Fibroblast of lung (primary cell): ENCODE data around the gene VWA2. TPM values are rescaled to one million over a fixed set of nuclear protein-coding genes. Genes with fewer than 3 reads are reported as not detected.

Experiments used
- DNase-seq, 2 donors: peaks; one replicate each; pipeline versions ENCODE4 v3.0.0 to v3.0.0-alpha.2; 2010; ENCODE audit warnings: low read depth in 2 of 2
- H2AFZ ChIP-seq: 2 replicates; pipeline ENCODE4 v1.5.1; 2012; ENCODE audit warnings: low read length, control low read depth, inconsistent platforms
- H3K27ac ChIP-seq: 2 replicates; pipeline ENCODE4 v1.5.1; 2011; ENCODE audit warnings: low read length, control low read depth; ENCODE audit not compliant: insufficient read depth
- H3K27me3 ChIP-seq: 2 replicates; pipeline ENCODE4 v1.5.1; 2011; ENCODE audit warnings: mild to moderate bottlenecking, low read length; ENCODE audit not compliant: control insufficient read depth, insufficient read depth
- H3K36me3 ChIP-seq: 2 replicates; pipeline ENCODE4 v1.5.1; 2011; ENCODE audit warnings: low read length; ENCODE audit not compliant: control insufficient read depth, insufficient read depth
- H3K4me1 ChIP-seq: 2 replicates; pipeline ENCODE4 v1.5.1; 2011; ENCODE audit warnings: low read length; ENCODE audit not compliant: control insufficient read depth, insufficient read depth; ENCODE audit errors: extremely low read depth
- H3K4me2 ChIP-seq: 2 replicates; pipeline ENCODE4 v1.5.1; 2011; ENCODE audit warnings: low read length, control low read depth; ENCODE audit not compliant: insufficient read depth; ENCODE audit errors: extremely low read depth
- H3K4me3 ChIP-seq, 4 experiments: fragments of 200-600 bp in 1 of 4; sonication (generic) in 1 of 4; replicated peaks in 1 of 4; 2 replicates each; pipeline ENCODE4 v1.5.1; 2011 to 2016; ENCODE audit warnings: low read length in 4 of 4, low read depth in 3 of 4, mild to moderate bottlenecking in 3 of 4, control low read depth in 2 of 4, inconsistent platforms in 1 of 4, mixed read lengths in 1 of 4; ENCODE audit not compliant: insufficient read depth in 1 of 4; ENCODE audit errors: control extremely low read depth in 1 of 4
- H3K79me2 ChIP-seq: 2 replicates; pipeline ENCODE4 v1.5.1; 2012; ENCODE audit warnings: mild to moderate bottlenecking, low read length, inconsistent platforms; ENCODE audit not compliant: control insufficient read depth, insufficient read depth
- H3K9ac ChIP-seq: 2 replicates; pipeline ENCODE4 v1.5.1; 2011; ENCODE audit warnings: mild to moderate bottlenecking, low read length, control low read depth; ENCODE audit not compliant: insufficient read depth
- H3K9me3 ChIP-seq: 2 replicates; pipeline ENCODE4 v1.5.1; 2012; ENCODE audit warnings: low read depth, low read length; ENCODE audit not compliant: control insufficient read depth, insufficient read depth
- H4K20me1 ChIP-seq: 2 replicates; pipeline ENCODE4 v1.5.1; 2011; ENCODE audit warnings: low read length; ENCODE audit not compliant: control insufficient read depth, insufficient read depth; ENCODE audit errors: extremely low read depth
- CTCF ChIP-seq, 2 donors: IDR thresholded peaks in 1 of 2; conservative IDR thresholded peaks in 1 of 2; 1 replicate in 1 of 2; 2 replicates in 1 of 2; pipeline ENCODE4 v1.5.1; 2011 to 2012; ENCODE audit warnings: low read length in 2 of 2, control low read depth in 1 of 2, inconsistent platforms in 1 of 2, low read depth in 1 of 2, mild to moderate bottlenecking in 1 of 2
- EZH2 ChIP-seq: IDR thresholded peaks from 2 replicates; pipeline ENCODE4 v1.5.1; 2012; ENCODE audit warnings: low read length, control low read depth, mild to moderate bottlenecking; ENCODE audit errors: missing control alignments
- polyA plus RNA-seq, 2 donors: library from polyadenylated mRNA; depleted of rRNA in 1 of 2; stranded (reverse) in 1 of 2; unstranded in 1 of 2; fragments of >200 nt; gene quantifications; 2 replicates each; pipeline ENCODE4 v1.2.1, GENCODE V29; 2011 to 2012; ENCODE audit warnings: missing spikeins in 1 of 2
- total RNA-seq: library from RNA; depleted of rRNA; stranded (reverse); fragments of >200 nt; gene quantifications from 2 replicates; pipeline ENCODE4 v1.2.1, GENCODE V29; 2014

Gene VWA2
- total and polyA plus RNA-seq, 2 donors (not counting 1 experiment from before 2014, with no cell fraction given) = 0.11 to 0.17 TPM

GRCh38 chr10:114308531-114309363 lies 69.7 kb downstream of the VWA2 start:
- no peak for TF ChIP-seq EZH2
- TF ChIP-seq CTCF (conservative IDR thresholded peaks at IDR 0.05 in 1 of 2, IDR thresholded peaks at IDR 0.05 in 1 of 2; ENCODE audit: low read depth in 1 of 2, low read length in 2 of 2) = no peak
- Histone ChIP-seq H3K4me1 (peaks cover 16% of the 10 kb centered on the region), H3K27ac (no peak overlapping the region), H3K4me3 (no peak overlapping the region), H2AFZ (no peak overlapping the region), H3K9ac (no peak overlapping the region), H3K27me3 (peaks cover 2% of the 10 kb centered on the region), H3K36me3 (no peaks in the 10 kb centered on the region), H3K4me2 (no peak overlapping the region), H3K79me2 (no peaks in the 10 kb centered on the region), H3K9me3 (no peaks in the 10 kb centered on the region), H4K20me1 (no peaks in the 10 kb centered on the region)
- DNase-seq = peak; percentile 42 to 87

- no peak overlapping the region for H2AFZ ChIP-seq
- H3K79me2 ChIP-seq = no peaks in the 10 kb centered on the region
- no peak for DNase-seq
- peaks cover 2% of the 10 kb centered on the region for H3K27me3 ChIP-seq
- no peak overlapping the region for H3K9ac ChIP-seq
- H3K36me3 ChIP-seq = no peaks in the 10 kb centered on the region
- H3K4me1 ChIP-seq = peaks cover 15% of the 10 kb centered on the region
- TF ChIP-seq CTCF (conservative IDR thresholded peaks at IDR 0.05 in 1 of 2, IDR thresholded peaks at IDR 0.05 in 1 of 2; ENCODE audit: low read depth in 1 of 2, low read length in 2 of 2) (no peak), EZH2 (no peak)
- H3K4me3 ChIP-seq = no peak overlapping the region
- no peaks in the 10 kb centered on the region for H3K9me3 ChIP-seq
- H3K4me2 ChIP-seq = no peak overlapping the region
- H3K27ac ChIP-seq = no peak overlapping the region
- no peaks in the 10 kb centered on the region for H4K20me1 ChIP-seq
These were observed 70.3 kb downstream of the VWA2 start for GRCh38 chr10:114309364-114309651.

GRCh38 chr10:114310346-114310745 lies 71.3 kb downstream of the VWA2 start:
- no peaks in the 10 kb centered on the region for H3K79me2 ChIP-seq
- no peak overlapping the region for H3K27ac ChIP-seq
- H3K9me3 ChIP-seq = no peaks in the 10 kb centered on the region
- DNase-seq = no peak
- H3K4me1 ChIP-seq = peaks cover 13% of the 10 kb centered on the region
- H3K36me3 ChIP-seq = no peaks in the 10 kb centered on the region
- peaks cover 2% of the 10 kb centered on the region for H3K27me3 ChIP-seq
- no peak overlapping the region for H3K4me3 ChIP-seq
- no peaks in the 10 kb centered on the region for H4K20me1 ChIP-seq
- TF ChIP-seq CTCF (conservative IDR thresholded peaks at IDR 0.05 in 1 of 2, IDR thresholded peaks at IDR 0.05 in 1 of 2; ENCODE audit: low read depth in 1 of 2, low read length in 2 of 2) = no peak
- TF ChIP-seq EZH2 = no peak
- H3K4me2 ChIP-seq = no peak overlapping the region
- H3K9ac ChIP-seq = no peak overlapping the region
- H2AFZ ChIP-seq = no peak overlapping the region
